Keratinocyte (primary cell): ENCODE data around the gene ANKRD34A.

Experiments used
- EZH2 ChIP-seq: IDR thresholded peaks from one replicate; pipeline ENCODE4 v1.6.1; 2012; ENCODE audit warnings: inconsistent platforms, mild to moderate bottlenecking, low read length, moderate library complexity
- TF ChIP-seq, protein P1 (sequence below), 3 experiments: IDR thresholded peaks in 1 of 3; conservative IDR thresholded peaks in 1 of 3; optimal IDR thresholded peaks in 1 of 3; 2 replicates in 2 of 3; 3 replicates in 1 of 3; pipeline versions ENCODE3 to v1.5.1; 2011; ENCODE audit warnings: low read length in 3 of 3, mild to moderate bottlenecking in 3 of 3, moderate library complexity in 2 of 3, control low read depth in 1 of 3, inconsistent platforms in 1 of 3; ENCODE audit not compliant: insufficient read depth in 2 of 3; ENCODE audit errors: extremely low read depth in 1 of 3

DNA sequence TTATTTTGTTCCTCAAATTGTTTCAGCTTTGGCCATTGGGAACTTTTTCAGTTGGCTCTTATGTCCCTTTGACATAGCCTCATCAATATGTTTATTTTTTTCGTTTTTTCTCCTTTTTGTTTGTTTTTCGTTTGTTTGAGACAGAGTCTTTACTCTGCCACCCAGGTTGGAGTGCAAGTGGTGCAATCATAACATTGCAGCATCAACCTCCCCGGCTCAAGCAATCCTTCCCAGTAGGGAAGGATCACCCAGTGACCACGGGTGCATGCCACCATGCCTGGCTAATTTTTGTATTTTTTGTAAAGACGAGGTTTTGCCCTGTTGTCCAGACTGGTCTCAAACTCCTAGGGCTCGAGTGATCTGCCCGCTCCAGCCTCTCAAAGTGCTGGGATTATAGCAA lies 8.2 kb upstream of the ANKRD34A start:
- TF ChIP-seq, protein P1, sequence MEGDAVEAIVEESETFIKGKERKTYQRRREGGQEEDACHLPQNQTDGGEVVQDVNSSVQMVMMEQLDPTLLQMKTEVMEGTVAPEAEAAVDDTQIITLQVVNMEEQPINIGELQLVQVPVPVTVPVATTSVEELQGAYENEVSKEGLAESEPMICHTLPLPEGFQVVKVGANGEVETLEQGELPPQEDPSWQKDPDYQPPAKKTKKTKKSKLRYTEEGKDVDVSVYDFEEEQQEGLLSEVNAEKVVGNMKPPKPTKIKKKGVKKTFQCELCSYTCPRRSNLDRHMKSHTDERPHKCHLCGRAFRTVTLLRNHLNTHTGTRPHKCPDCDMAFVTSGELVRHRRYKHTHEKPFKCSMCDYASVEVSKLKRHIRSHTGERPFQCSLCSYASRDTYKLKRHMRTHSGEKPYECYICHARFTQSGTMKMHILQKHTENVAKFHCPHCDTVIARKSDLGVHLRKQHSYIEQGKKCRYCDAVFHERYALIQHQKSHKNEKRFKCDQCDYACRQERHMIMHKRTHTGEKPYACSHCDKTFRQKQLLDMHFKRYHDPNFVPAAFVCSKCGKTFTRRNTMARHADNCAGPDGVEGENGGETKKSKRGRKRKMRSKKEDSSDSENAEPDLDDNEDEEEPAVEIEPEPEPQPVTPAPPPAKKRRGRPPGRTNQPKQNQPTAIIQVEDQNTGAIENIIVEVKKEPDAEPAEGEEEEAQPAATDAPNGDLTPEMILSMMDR (optimal IDR thresholded peaks at IDR 0.05 in 1 of 3, IDR thresholded peaks at IDR 0.05 in 1 of 3, conservative IDR thresholded peaks at IDR 0.05 in 1 of 3; ENCODE audit: extremely low read depth in 1 of 3, insufficient read depth in 2 of 3, low read length in 3 of 3), result no peak
- TF ChIP-seq EZH2, result no peak
